Bronchial epithelial cell (primary cell): ENCODE results near the gene RADIL. TPM values are rescaled to one million over a fixed set of nuclear protein-coding genes. Genes with fewer than 3 reads are reported as not detected.

Experiments
- DNase-seq: peaks from one replicate; pipeline ENCODE4 v3.0.0-alpha.2; 2010; ENCODE audit warnings: low read depth
- FAIRE-seq: peaks from 2 replicates; lab custom pipeline; 2011; peaks lifted over from hg19 to GRCh38; lab: Jason Lieb, UNC
- H3K27me3 ChIP-seq: 2 replicates; pipeline ENCODE4 v1.5.1; 2011; ENCODE audit warnings: low read length; ENCODE audit not compliant: control insufficient read depth, insufficient read depth
- H3K36me3 ChIP-seq: 2 replicates; pipeline ENCODE4 v1.5.1; 2011; ENCODE audit warnings: low read length; ENCODE audit not compliant: control insufficient read depth, insufficient read depth
- H3K4me3 ChIP-seq: 2 replicates; pipeline ENCODE4 v1.5.1; 2011; ENCODE audit warnings: mild to moderate bottlenecking, low read depth, low read length, control low read depth
- total RNA-seq: library from RNA; depleted of rRNA; stranded (reverse); fragments of >200 nt; gene quantifications from 2 replicates; pipeline ENCODE4 v1.2.1, GENCODE V29; 2014
- TF ChIP-seq, protein P1 (sequence below): IDR thresholded peaks from 2 replicates; pipeline ENCODE4 v1.5.1; 2011; ENCODE audit warnings: mild to moderate bottlenecking, moderate library complexity, low read length, control low read depth, inconsistent platforms; ENCODE audit not compliant: insufficient read depth, severe bottlenecking

The RADIL gene
- total RNA-seq, 1 donor from 2014 or later, result under 0.01 TPM

DNA sequence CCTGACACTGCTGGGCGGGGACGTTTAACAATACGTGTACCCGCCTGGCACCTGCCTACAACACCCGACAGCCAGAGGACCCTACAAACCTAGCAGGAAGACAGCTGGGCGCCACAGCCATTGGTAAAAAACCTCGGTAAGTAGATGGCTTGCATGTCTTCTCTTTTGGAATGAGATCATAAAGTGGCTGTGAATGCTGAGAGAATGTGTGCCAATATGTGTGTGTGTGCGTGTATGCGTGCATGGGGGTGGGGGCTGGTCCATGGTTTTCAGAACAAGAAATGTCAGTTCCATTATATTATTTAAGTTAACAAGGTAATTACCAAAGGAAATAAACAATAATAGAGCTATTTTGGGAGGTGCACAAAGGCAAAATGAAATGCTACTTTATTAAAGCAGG lies 60.8 kb downstream of the RADIL start:
- no peak for FAIRE-seq
- TF ChIP-seq, protein P1, sequence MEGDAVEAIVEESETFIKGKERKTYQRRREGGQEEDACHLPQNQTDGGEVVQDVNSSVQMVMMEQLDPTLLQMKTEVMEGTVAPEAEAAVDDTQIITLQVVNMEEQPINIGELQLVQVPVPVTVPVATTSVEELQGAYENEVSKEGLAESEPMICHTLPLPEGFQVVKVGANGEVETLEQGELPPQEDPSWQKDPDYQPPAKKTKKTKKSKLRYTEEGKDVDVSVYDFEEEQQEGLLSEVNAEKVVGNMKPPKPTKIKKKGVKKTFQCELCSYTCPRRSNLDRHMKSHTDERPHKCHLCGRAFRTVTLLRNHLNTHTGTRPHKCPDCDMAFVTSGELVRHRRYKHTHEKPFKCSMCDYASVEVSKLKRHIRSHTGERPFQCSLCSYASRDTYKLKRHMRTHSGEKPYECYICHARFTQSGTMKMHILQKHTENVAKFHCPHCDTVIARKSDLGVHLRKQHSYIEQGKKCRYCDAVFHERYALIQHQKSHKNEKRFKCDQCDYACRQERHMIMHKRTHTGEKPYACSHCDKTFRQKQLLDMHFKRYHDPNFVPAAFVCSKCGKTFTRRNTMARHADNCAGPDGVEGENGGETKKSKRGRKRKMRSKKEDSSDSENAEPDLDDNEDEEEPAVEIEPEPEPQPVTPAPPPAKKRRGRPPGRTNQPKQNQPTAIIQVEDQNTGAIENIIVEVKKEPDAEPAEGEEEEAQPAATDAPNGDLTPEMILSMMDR, result no peak
- DNase-seq, result no peak
- Histone ChIP-seq H3K4me3 (no peak overlapping the region), H3K36me3 (no peaks in the 10 kb centered on the region), H3K27me3 (no peaks in the 10 kb centered on the region)

DNA sequence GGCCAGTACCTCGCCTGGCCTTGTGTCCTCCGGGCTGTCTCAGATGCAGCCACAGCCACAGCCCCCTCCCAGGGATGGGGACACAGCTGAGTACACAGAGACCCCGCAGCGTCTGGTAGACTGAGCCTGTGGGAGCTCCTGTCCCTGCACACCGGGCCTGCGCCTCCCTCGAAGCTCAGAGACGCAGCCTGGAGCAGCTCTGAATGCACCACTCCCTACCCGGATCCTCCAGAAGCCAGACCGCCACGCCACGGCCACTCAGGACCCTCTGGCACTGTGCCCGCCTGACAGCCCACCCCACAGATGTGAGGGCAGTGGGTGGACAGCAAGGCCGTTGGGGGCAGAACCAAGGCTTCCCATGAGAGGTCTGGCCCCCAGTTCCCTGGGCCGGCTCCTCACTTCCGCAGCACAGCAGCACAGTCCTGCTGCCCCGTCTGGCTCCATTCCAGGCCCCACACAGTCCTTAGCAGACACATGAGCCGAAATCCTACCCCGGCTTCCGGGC lies 62.5 kb downstream of the RADIL start:
- H3K4me3 ChIP-seq, result no peak overlapping the region
- H3K27me3 ChIP-seq, result no peaks in the 10 kb centered on the region
- TF ChIP-seq, protein P1, result no peak
- no peaks in the 10 kb centered on the region for H3K36me3 ChIP-seq
- DNase-seq (no peak), FAIRE-seq (no peak)

DNA sequence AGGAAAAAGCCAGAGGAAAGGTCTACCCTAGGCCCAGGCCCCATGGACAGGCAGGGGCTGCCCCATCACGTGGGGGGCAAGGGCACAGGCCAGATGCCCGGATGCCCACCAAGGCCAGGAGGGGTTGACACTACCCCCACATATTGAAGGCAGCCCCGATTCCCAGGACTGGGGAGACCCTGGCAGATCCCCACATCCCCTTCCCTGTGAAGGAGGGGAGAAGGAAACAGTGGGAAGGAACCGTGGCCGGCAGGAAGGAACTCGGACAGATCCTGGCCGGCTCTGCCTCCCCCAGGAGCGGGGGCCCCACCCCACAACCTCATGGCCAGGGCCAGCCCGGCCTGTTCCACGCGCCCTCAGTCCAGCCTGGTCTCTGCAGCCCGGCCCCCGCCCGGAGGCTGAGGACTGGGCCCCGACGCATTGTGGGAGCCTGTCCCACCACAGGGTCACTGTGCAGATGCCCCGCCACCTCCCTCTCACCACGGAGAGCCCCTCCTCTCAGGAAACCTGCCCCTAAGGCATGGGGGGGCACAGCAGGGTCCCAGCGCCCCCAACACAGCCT lies 63.0 kb downstream of the RADIL start:
- no peaks in the 10 kb centered on the region for H3K27me3 ChIP-seq

DNA sequence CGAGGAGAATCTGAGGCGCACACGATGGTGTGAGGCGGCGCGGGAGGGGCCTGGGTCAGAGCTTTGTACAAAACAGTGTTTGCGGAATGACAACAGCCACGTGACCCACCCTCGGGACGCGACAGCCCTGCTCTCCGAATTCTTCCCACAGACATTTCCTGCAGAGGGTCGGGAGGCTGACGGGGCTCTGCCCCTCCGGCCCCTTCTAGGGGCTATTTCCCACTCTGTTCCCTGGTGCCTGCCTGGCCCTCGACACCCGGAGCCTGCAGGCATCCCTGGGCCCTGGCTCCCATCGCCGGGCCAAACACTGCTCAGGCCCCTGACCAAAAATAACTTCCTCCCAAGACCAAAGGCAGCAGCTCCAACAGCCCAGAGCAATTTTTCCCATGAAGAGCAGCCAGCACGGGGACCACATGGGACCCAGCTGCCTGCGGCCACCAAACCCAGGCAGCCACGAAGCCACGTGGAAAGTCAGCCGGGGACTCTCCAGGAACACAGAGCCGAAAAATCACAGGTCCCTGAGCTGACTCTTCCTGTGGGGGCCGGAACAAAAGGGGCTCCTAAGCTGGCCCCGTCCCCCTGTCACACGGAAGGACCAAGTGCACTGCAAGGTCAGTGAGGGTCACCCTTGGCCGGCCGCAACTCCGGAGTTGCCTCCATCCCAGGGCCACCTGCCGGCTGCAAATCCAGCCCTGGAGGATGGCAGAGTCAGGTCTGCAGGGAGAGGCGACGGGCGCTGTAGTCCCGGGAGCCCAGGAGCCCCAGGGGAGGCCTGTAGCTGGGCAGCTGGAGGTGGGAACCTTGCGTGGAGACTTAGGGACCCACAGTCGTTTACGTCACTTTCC lies 63.7 kb downstream of the RADIL start:
- no peak for FAIRE-seq
- Histone ChIP-seq H3K27me3 (no peaks in the 10 kb centered on the region), H3K36me3 (no peaks in the 10 kb centered on the region), H3K4me3 (no peak overlapping the region)
- no peak for DNase-seq
- TF ChIP-seq, protein P1, result no peak

More for the DNA sequence above, 63.0 kb downstream of the RADIL start:
- Histone ChIP-seq H3K4me3 (no peak overlapping the region), H3K36me3 (no peaks in the 10 kb centered on the region)
- TF ChIP-seq, protein P1, result no peak
- no peak for DNase-seq
- no peak for FAIRE-seq

DNA sequence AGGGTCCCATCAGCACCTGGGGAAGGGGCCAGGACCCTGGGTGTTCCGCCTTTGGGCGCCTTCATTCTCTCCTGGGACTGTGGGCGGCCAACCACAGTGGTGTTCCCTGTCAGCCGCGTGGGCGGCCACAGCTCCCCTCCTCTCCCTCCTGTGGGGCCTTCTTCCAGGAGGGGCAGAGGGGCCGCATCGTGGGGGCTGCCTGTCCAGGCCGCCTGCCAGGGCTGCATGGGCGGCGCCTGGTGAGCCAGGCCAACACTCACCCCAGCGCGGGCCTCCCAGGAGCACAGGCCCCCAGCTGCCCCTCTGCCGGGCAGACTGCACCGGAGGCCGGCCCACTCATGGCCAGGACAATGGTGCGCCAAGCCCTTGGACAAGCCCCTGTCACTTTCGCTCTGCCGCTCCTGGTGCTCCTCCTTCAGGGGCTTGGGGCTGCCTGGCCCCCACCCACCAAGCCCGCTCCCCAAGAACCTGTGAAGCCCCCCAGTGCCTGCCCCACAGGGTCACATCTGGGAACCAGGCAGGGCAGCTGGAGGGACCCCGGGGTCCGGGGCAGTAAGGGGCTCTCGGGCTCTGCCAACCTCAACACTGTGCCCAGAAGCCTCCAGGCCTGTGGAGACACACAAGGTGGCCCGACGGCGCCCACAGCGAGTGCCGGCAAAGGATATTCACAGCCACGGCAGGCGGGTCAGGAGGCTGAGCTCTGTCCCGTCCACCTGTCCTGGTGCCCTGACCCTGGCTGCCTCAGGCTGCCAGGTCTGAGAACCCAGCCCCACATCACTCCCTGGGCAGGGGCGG lies 65.3 kb downstream of the RADIL start:
- TF ChIP-seq, protein P1, result no peak
- Histone ChIP-seq H3K4me3 (no peak overlapping the region), H3K27me3 (no peaks in the 10 kb centered on the region), H3K36me3 (no peaks in the 10 kb centered on the region)
- DNase-seq (no peak), FAIRE-seq (no peak)
